ENCODE measurements around the gene SCAANT1.

Gene SCAANT1

GRCh38 chr3:63934041-63934866 lies 22.1 kb upstream of the SCAANT1 start:
- DNase-seq (ENCODE audit: low read depth, low spot score), result no peak

- no peak for DNase-seq (ENCODE audit: low read depth, low spot score)
Observed at GRCh38 chr3:63933459-63933858, 21.3 kb upstream of the SCAANT1 start.

DNA sequence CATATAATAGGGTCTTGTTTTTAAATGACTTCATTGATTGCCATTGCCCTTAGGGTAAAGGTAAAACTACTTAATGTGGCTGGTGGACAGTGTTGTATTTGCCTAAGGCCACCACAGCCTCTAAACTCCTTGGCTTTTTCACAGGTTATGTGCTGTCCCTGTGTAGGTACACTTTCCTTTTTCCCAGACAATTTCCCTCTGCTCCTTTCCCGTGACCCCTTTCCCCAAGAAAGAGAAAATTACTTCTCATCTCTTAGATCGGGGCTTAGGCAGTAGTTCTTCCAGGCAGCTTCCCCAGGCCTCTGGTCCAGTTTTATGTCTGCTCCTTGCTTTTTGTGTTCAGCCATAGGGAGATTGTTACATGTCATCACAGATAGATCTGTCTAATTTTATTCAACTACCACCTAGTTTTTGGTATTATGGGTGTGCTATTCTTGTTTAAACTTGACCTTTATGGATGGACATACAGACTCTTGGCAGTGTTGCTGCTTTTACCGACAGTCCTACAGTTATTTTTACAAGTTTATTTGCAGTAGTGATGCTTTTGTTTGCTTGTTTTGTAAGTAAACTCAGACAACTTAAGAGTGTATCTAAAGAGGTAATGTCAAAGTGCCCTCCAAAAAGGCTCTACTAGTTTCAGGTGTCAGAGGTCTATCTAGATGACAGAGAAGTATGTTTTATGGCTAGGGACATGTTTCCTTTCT lies 20.5 kb upstream of the SCAANT1 start:
- no peak for DNase-seq (ENCODE audit: low read depth, low spot score)

DNA sequence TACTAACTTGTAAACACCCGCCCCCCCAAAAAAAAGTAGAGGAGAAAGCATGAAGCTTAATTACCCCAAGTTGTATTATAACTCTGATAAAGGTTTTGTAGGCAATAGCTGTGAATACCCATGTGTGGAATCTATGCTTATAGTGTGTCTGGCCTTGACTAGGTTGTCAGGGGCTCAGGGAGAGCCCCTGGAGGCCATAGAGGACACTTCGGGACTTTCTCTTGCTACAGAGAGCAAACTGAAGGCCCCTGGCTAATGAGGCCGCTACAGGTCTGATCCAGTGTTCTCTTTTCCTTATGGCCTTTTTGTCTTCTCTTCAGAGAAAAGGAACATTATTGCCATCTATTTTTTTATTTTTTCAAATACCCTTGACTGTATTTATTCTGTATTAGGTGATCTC lies 19.1 kb upstream of the SCAANT1 start:
- DNase-seq (ENCODE audit: low read depth, low spot score), result no peak

- DNase-seq (ENCODE audit: low read depth, low spot score), result no peak
Observed at GRCh38 chr3:63927422-63928280, 15.5 kb upstream of the SCAANT1 start.

- DNase-seq (ENCODE audit: low read depth, low spot score), result no peak
Observed at GRCh38 chr3:63926309-63926708, 14.1 kb upstream of the SCAANT1 start.

GRCh38 chr3:63922491-63923199 lies 10.5 kb upstream of the SCAANT1 start:
- DNase-seq (ENCODE audit: low read depth, low spot score), result no peak

DNA sequence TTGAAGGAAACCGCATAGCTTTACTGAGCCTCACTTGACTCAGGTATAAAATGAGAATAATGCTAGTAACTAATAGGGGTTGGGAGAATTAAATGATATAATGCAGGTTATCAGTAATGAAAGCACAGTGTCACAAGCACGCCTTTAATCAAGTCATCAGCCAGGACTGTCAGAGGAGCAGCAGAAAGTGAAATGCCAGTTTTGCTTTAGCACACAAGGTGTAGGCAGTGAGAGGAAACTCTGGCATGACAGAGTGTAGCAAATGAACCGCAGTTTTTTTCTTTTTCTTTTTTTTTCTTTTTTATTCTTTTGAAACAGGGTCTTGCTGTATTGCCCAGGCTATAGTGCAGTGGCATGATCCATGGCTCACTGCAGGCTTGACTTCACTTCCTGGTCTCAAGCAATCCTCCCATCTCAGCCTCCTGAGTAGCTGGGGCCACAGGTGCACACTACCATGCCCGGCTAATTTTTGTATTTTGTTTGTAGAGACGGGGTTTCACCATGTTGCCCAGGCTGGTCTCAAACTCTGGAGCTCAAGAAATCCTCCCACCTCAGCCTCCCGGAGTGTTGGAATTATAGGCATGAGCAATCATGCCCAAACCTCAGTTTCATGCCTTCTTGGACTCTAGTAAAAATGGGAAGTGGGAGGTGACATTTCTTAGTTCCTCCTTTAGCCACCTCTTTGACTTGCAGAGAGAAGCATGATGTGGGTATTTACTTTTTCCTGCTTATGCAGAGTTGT lies 9.7 kb upstream of the SCAANT1 start:
- no peak for DNase-seq (ENCODE audit: low read depth, low spot score)

GRCh38 chr3:63920001-63920400 lies 7.8 kb upstream of the SCAANT1 start:
- DNase-seq (ENCODE audit: low read depth, low spot score), result no peak

DNA sequence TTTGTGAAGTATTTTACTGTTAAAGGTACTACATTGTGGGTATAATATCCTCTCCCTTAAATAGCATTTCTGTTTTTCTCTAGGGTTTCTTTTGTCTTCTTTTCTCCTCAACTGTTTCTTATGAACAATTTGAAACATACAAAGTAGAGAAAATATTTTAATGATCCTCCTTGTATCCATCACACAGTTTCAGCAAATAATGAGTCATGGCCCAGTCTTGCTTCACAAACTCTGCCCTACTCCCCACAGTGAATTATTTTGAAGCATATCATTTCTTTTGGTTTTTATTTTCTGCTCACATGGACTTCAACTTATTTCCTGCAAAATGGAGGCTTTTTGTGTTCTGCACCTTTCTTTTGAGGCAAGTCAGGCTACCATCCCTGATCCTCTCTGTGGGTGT lies 6.1 kb upstream of the SCAANT1 start:
- DNase-seq (ENCODE audit: low read depth, low spot score), result no peak

- no peak for DNase-seq (ENCODE audit: low read depth, low spot score)
Observed at GRCh38 chr3:63914312-63914711, 2.1 kb upstream of the SCAANT1 start.

DNA sequence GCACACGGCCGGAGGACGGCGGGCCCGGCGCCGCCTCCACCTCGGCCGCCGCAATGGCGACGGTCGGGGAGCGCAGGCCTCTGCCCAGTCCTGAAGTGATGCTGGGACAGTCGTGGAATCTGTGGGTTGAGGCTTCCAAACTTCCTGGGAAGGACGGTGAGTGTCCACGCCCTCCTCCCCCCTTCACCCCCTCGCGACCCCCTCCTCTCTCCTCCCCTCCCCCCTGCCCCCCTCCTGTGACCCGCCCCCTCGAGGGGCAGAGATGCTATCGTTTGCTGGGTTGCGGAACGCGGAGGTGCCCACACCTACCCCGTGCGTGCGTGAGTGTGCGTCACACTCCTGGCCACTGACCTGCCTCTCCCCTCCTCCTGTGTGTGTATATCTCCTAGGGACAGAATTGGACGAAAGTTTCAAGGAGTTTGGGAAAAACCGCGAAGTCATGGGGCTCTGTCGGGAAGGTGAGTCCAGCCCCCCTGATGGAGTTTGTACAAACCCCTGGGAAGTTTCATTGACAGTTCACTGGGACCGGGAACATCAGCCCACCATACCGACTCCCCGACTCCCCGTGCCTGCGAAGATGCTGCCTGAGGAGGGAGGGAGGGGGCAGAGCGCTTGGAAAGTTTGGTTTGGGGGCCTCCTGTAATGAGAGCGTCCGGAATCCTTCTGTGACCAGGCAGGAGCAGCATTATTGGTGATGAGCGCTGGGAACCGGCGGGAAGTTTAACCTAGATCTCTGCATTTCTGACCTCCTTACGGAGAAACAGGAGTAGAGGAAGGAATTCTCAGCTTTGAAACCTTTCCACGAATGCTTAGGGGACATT lies 795 bp upstream of the SCAANT1 start:
- DNase-seq (ENCODE audit: low read depth, low spot score), result no peak

DNA sequence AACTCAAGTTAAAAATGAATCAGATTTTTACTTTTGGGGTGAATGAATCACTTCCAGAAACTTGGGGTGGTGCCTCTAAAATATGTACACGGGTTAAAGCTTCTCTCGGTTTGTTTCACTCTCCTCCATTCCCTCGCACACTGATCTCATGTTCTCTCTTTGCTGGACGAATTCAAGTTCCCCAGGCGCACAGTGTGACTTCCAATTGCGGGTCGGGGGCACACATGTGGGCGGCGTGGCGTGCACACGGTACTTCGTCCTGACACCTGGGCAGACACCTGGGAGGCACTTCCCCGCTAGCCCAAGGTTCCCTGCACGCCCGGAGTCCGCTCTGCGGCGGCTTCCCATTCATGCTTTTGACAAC lies 692 bp downstream of the SCAANT1 start:
- DNase-seq (ENCODE audit: low read depth, low spot score), result no peak

DNA sequence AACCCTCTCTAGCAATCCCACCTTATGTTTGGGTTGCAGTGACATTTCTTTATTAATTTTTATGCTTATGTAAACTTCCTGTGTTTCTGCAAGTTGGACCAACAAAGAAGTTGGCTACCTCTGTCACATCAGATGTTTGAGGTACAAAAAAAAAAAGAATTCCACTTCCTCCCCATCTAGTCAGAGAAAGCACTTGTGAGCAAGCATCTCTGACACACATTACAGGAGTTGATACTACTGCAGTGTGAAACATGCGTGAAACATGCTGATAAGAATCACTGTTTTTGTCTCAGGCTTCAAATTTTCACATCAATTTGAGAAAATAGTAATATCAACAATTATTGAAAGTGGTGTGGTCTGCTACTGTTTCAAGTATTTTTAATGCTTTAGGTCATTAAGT lies 1.3 kb downstream of the SCAANT1 start:
- no peak for DNase-seq (ENCODE audit: low read depth, low spot score)

DNA sequence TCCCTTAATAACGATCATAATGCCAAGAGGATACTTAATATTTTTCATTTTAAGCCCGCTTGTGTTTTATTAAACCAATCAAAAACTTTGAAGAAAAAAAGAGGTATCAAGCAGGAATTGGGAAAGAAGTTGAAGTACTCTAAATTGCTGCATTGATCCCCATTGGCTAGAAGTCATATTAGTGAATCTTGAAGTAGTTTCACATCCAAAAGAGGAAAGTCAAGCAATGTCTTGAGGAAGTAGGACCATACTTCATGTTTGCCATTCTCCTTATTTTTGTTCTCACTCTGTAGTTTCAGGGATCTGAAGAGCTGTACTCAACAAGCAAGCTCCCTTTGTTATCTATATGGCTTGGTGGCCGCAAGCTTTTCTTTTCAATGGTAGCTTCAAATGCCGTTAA lies 2.2 kb downstream of the SCAANT1 start:
- no peak for DNase-seq (ENCODE audit: low read depth, low spot score)

GRCh38 chr3:63909431-63909830 lies 2.8 kb downstream of the SCAANT1 start:
- DNase-seq (ENCODE audit: low read depth, low spot score), result no peak

DNA sequence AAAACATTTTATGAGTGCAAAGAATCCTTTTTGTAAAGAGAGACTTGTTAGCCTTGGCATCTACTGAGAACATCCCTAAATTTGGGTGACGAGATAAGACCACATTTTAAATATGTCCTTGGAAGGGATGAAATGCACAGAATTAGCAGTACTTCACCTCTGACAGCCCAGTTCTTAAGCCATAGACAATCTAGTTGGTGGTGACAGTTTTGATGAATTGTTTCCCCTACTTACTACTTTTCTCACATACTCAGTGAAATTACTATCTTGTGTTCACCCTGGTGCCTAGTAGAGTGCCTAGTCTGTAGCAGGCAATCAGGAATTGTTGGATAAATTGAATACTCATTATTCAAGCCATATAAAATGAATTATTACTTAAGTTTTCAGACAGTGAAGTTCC lies 3.4 kb downstream of the SCAANT1 start:
- no peak for DNase-seq (ENCODE audit: low read depth, low spot score)

DNA sequence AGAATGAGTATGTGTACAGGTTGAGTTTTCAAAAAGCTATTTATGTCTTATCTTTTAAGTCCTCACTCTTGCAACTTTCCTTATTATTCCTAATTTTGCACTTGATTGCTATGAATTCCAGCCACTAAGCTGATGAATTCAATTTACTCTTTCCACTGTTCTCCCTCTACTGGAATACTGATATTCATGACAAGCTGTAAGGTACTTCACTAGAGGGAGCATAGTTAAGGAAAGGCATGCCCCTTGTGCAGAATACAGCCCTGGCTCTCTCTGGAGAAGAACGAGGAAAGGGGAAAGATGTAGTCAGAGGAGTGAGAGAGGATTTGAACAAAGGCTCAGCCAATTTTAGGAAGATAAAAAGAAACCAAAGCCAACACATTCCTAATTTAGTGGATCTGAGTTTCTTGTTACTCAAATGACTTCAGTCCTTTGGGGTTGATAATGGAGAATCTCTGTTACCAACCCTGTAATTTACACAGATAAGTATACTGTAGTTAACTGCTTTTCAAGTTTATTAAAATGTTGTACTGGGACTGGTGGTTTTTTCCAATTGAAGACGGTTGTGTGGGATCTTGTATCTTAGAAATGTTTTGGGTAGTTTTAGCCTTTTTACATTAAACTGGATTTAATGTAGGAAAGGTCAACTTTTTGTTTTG lies 4.0 kb downstream of the SCAANT1 start:
- DNase-seq (ENCODE audit: low read depth, low spot score), result no peak

DNA sequence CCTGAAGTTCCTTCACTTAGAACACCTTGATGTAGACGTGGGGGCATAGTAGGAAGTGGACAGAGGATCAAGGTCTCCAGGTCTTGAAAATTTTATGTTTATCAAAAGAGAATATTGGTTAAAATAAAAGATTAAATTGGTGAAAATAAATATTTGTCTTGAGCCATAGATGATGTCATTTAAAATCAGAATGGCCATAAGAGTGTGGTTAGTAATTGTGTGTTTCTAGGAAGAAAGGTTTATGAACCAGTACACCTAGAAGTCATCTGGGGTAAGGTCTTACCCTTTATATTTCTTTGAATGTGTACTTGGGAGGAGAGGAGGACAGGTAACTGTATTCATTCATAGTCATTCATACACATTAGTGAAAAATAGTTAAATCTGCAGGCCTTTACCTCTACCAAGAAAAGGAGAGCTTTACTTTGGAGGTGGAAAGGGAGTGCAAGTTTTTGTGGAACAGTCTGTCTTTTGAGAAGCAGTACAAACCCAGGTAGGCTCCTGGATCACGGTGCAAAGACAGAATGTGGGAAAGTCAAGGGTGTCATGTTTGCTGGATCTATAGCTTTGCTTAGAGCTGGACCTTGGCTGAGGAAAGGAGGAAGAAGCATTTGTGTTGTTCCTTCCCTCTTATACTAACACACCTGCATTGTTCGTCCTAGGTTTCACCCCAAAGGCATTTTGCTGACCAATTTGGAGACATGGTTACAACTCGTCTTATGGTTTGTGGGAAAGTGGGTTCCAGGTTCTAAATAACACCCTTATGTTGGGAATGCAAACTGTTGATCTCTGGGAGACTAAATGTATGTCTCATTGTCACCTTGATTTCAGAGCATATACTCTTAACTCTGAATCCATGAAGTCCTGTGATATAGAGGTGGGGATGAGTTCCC lies 6.2 kb downstream of the SCAANT1 start:
- DNase-seq (ENCODE audit: low read depth, low spot score), result no peak
